HCT116 (cell line): ENCODE data around the gene YAP1. TPM values are rescaled to one million over a fixed set of nuclear protein-coding genes. Genes with fewer than 3 reads are reported as not detected.

ENCODE experiments used
- ATAC-seq: fragments of 200-7000 bp; cut with Tn5 transposase; 2 replicates; pipeline ENCODE4 v1.9.1; 2020; ENCODE audit warnings: mild to moderate bottlenecking, moderate library complexity
- BruUV-seq: library from RNA; stranded (reverse); fragments of 400-500 nt; replicated peaks from 2 replicates; lab custom pipeline; 2021; lab: Mats Ljungman, UMichigan
- CTCF ChIA-PET: fragments of 300-600 bp; sonication (Branson Sonifier 250); formaldehyde crosslinking; loops from one replicate; lab custom pipeline; 2021; ENCODE audit warnings: antibody characterized with exemption; lab: Charles Lee
- POLR2A ChIA-PET: fragments of 300-600, 350-600 bp; sonication (Branson Sonifier 250); formaldehyde crosslinking; loops from one replicate; lab custom pipeline; 2021; ENCODE audit warnings: antibody characterized with exemption; lab: Charles Lee
- RAD21 ChIA-PET, 2 experiments: fragments of 300-600 bp; sonication (Branson Sonifier 250); formaldehyde crosslinking; loops; one replicate each; lab custom pipeline; 2023; ENCODE audit warnings: low total read pairs in 2 of 2; ENCODE audit not compliant: uncharacterized antibody in 2 of 2, unreplicated experiment in 2 of 2, low non-redundant PET in 1 of 2; lab: Charles Lee
- DNase-seq: peaks from one replicate; pipeline ENCODE4 v3.0.0-alpha.2; 2010; ENCODE audit warnings: low read depth, low spot score
- H2AFZ ChIP-seq: fragments of 200-600 bp; shearing (Covaris generic), sonication (generic); 2 replicates; pipeline ENCODE4 v1.6.1; 2017; ENCODE audit warnings: low read depth, mixed run types, mixed read lengths, antibody characterized with exemption, low read length; ENCODE audit not compliant: poor library complexity, severe bottlenecking
- H3K27ac ChIP-seq: 2 replicates; pipeline ENCODE4 v1.5.1; 2012; ENCODE audit warnings: low read depth, low read length
- H3K27me3 ChIP-seq: fragments of 200-600 bp; sonication (generic); 2 replicates; pipeline ENCODE4 v1.6.1; 2016; ENCODE audit warnings: mixed run types, low read length, mixed read lengths; ENCODE audit not compliant: insufficient read depth
- H3K36me3 ChIP-seq, 2 experiments: fragments of 200-500 bp in 1 of 2; fragments of 200-600 bp in 1 of 2; sonication (Bioruptor generic) in 1 of 2; sonication (generic) in 1 of 2; 2 replicates each; pipeline versions ENCODE4 v1.5.1 to v1.6.1; 2014 to 2016; ENCODE audit warnings: low read length in 2 of 2, inconsistent platforms in 1 of 2, mixed read lengths in 1 of 2, mixed run types in 1 of 2; ENCODE audit not compliant: insufficient read depth in 2 of 2, control insufficient read depth in 1 of 2
- H3K4me1 ChIP-seq, 2 experiments: fragments of 200-600 bp in 1 of 2; sonication (generic) in 1 of 2; 2 replicates each; pipeline versions ENCODE4 v1.5.1 to v1.6.1; 2012 to 2017; ENCODE audit warnings: low read length in 2 of 2, inconsistent platforms in 1 of 2, mild to moderate bottlenecking in 1 of 2, mixed read lengths in 1 of 2, mixed run types in 1 of 2, moderate library complexity in 1 of 2; ENCODE audit not compliant: insufficient read depth in 2 of 2, control insufficient read depth in 1 of 2
- H3K4me2 ChIP-seq: fragments of 200-600 bp; sonication (generic); 2 replicates; pipeline ENCODE4 v1.6.1; 2017; ENCODE audit warnings: mixed run types, low read length, mixed read lengths
- H3K4me3 ChIP-seq, 2 experiments: fragments of 200-600 bp in 1 of 2; sonication (generic) in 1 of 2; replicated peaks in 1 of 2; 2 replicates each; pipeline ENCODE4 v1.5.1; 2011 to 2016; ENCODE audit warnings: low read length in 2 of 2, control low read depth in 1 of 2, low read depth in 1 of 2, mild to moderate bottlenecking in 1 of 2, mixed read lengths in 1 of 2, mixed run types in 1 of 2
- H3K79me2 ChIP-seq: fragments of 200-600 bp; sonication (generic); 2 replicates; pipeline ENCODE4 v1.6.1; 2017; ENCODE audit warnings: mild to moderate bottlenecking, mixed run types, low read length, moderate library complexity, mixed read lengths; ENCODE audit not compliant: insufficient read depth
- H3K9ac ChIP-seq: fragments of 200-600 bp; sonication (generic); 2 replicates; pipeline ENCODE4 v1.6.1; 2016; ENCODE audit warnings: low read length, mixed read lengths
- H3K9me2 ChIP-seq: fragments of 200-600 bp; sonication (generic), shearing (Covaris generic); 2 replicates; pipeline ENCODE4 v1.6.1; 2017; ENCODE audit warnings: mixed run types, mild to moderate bottlenecking, moderate library complexity; ENCODE audit not compliant: insufficient read depth
- H3K9me3 ChIP-seq, 2 experiments: fragments of 200-500 bp in 1 of 2; fragments of 200-600 bp in 1 of 2; sonication (Bioruptor generic) in 1 of 2; sonication (generic) in 1 of 2; 2 replicates each; pipeline ENCODE4 v1.6.1; 2014 to 2017; ENCODE audit warnings: low read length in 2 of 2, mixed read lengths in 2 of 2, inconsistent platforms in 1 of 2, low read depth in 1 of 2, mild to moderate bottlenecking in 1 of 2, mixed run types in 1 of 2, moderate library complexity in 1 of 2; ENCODE audit not compliant: control insufficient read depth in 1 of 2, insufficient read depth in 1 of 2
- H4K20me1 ChIP-seq: fragments of 200-600 bp; sonication (generic), shearing (Covaris generic); 2 replicates; pipeline ENCODE4 v1.6.1; 2017; ENCODE audit warnings: mixed run types, mild to moderate bottlenecking, moderate library complexity; ENCODE audit not compliant: insufficient read depth
- EGR1 ChIP-seq: IDR thresholded peaks from 2 replicates; pipeline ENCODE4 v1.6.1; 2012; ENCODE audit warnings: low read depth
- EZH2 ChIP-seq: fragments of 200-600 bp; sonication (generic); IDR thresholded peaks from 2 replicates; pipeline ENCODE4 v1.6.1; 2017; ENCODE audit warnings: antibody characterized with exemption, mixed run types
- FOSL1 ChIP-seq: IDR thresholded peaks from 2 replicates; pipeline ENCODE4 v1.6.1; 2012; ENCODE audit warnings: low read depth
- JUND ChIP-seq: IDR thresholded peaks from 2 replicates; pipeline ENCODE4 v1.6.1; 2012
- SP1 ChIP-seq: IDR thresholded peaks from 2 replicates; pipeline ENCODE4 v1.6.1; 2012; ENCODE audit warnings: low read depth
- YY1 ChIP-seq: IDR thresholded peaks from 2 replicates; pipeline ENCODE4 v1.6.1; 2011; ENCODE audit warnings: low read length, low read depth, moderate library complexity, mild to moderate bottlenecking; ENCODE audit not compliant: insufficient replicate concordance; ENCODE audit errors: extremely low read depth
- ZFX ChIP-seq: fragments of 450-650 bp; IDR thresholded peaks from 2 replicates; pipeline ENCODE4 v1.6.1; 2017
- ZNF274 ChIP-seq: fragments of 200-500 bp; sonication (Bioruptor generic); IDR thresholded peaks from 2 replicates; pipeline ENCODE4 v1.6.1; 2014; ENCODE audit warnings: mild to moderate bottlenecking, low read depth, low read length, inconsistent platforms
- intact Hi-C: fragments of 100-400 bp; cut with micrococcal nuclease; formaldehyde crosslinking; loops from 2 replicates; pipeline ENCODE4 v1.10.0; 2022
- total RNA-seq: library from RNA; stranded (reverse); gene quantifications from one replicate; pipeline ENCODE4 v1.2.1, GENCODE V29; 2021; ENCODE audit not compliant: unreplicated experiment
- TF ChIP-seq, protein P1 (sequence below): IDR thresholded peaks from 2 replicates; pipeline ENCODE4 v1.6.1; 2011; ENCODE audit warnings: mild to moderate bottlenecking, low read length, moderate library complexity; ENCODE audit not compliant: insufficient replicate concordance; ENCODE audit errors: extremely low read depth

Gene YAP1
- total RNA-seq, 1 experiment from 2014 or later, result 88.6 TPM

- no peak overlapping the region for H3K9ac ChIP-seq
- H3K9me2 ChIP-seq, result no peaks in the 10 kb centered on the region
- intact Hi-C loops, result no loop called here
- no peak overlapping the region for H3K4me3 ChIP-seq
- no peaks in the 10 kb centered on the region for H4K20me1 ChIP-seq
- no peaks in the 10 kb centered on the region for H3K9me3 ChIP-seq
- ChIA-PET CTCF (no interaction called here), POLR2A (no interaction called here), RAD21 (interaction anchor here in 1 of 2 experiments (0.7 kb wide), 1 partner anchor 102 kb away, joined by 3 read pairs; no protein-coding TSS in a partner anchor)
- no peaks in the 10 kb centered on the region for H3K27me3 ChIP-seq
- no peak overlapping the region for H3K4me2 ChIP-seq
- no peaks in the 10 kb centered on the region for H3K36me3 ChIP-seq
- DNase-seq (no peak), ATAC-seq (no peak)
- TF ChIP-seq YY1 (no peak), FOSL1 (no peak)
- no peak overlapping the region for H3K27ac ChIP-seq
- peaks cover 9 to 15% of the 10 kb centered on the region in 2 experiments; a peak in 3 of 4 replicates for H3K4me1 ChIP-seq
- no TSS peak for BruUV-seq
- H3K79me2 ChIP-seq, result no peaks in the 10 kb centered on the region
- no peak overlapping the region for H2AFZ ChIP-seq
These were observed 28.9 kb upstream of the YAP1 start for GRCh38 chr11:102081313-102081712.

- ChIA-PET POLR2A (interaction anchor here (1.2 kb wide), 1 partner anchor 16 kb away, joined by 3 read pairs; no protein-coding TSS in a partner anchor), CTCF (no interaction called here), RAD21 (no interaction called here)
- Histone ChIP-seq H3K4me1 (peaks cover 10% of the 10 kb centered on the region in 2 experiments; a peak in 3 of 4 replicates), H3K4me2 (peak overlapping the region; percentile 71), H3K9me3 (no peaks in the 10 kb centered on the region), H3K9ac (peak overlapping the region; percentile 25; the same call in 1 of the 2 replicates), H4K20me1 (no peaks in the 10 kb centered on the region), H3K27me3 (no peaks in the 10 kb centered on the region), H3K27ac (no peak overlapping the region; the same call in 1 of the 2 replicates), H3K36me3 (no peaks in the 10 kb centered on the region), H3K4me3 (peak overlapping the region in 1 of 2 experiments; percentile 30; a peak in 2 of 4 replicates), H2AFZ (peak overlapping the region; percentile 94), H3K9me2 (no peaks in the 10 kb centered on the region), H3K79me2 (no peaks in the 10 kb centered on the region)
- ATAC-seq (peak; percentile 90), DNase-seq (peak; percentile 35)
- BruUV-seq, result no TSS peak
- TF ChIP-seq ZFX, result no peak
- TF ChIP-seq EZH2, result no peak
- no peak for TF ChIP-seq FOSL1
- TF ChIP-seq EGR1, result no peak
- TF ChIP-seq, protein P1, sequence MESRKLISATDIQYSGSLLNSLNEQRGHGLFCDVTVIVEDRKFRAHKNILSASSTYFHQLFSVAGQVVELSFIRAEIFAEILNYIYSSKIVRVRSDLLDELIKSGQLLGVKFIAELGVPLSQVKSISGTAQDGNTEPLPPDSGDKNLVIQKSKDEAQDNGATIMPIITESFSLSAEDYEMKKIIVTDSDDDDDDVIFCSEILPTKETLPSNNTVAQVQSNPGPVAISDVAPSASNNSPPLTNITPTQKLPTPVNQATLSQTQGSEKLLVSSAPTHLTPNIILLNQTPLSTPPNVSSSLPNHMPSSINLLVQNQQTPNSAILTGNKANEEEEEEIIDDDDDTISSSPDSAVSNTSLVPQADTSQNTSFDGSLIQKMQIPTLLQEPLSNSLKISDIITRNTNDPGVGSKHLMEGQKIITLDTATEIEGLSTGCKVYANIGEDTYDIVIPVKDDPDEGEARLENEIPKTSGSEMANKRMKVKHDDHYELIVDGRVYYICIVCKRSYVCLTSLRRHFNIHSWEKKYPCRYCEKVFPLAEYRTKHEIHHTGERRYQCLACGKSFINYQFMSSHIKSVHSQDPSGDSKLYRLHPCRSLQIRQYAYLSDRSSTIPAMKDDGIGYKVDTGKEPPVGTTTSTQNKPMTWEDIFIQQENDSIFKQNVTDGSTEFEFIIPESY, result no peak
- peak; percentile 50 for TF ChIP-seq JUND
- no peak for TF ChIP-seq ZNF274
- TF ChIP-seq YY1, result no peak
- TF ChIP-seq SP1, result 0 out of 2 replicates have a peak, but pooled peaks have one; percentile 40
- intact Hi-C loops, result no loop called here
These were observed 24.2 kb upstream of the YAP1 start for GRCh38 chr11:102085864-102086551.
